ENCODE results near the gene WHRN. TPM values are rescaled to one million over a fixed set of nuclear protein-coding genes. Genes with fewer than 3 reads are reported as not detected.

Gene WHRN
- total RNA-seq, 1 donor from 2014 or later = 3.1 TPM

- Histone ChIP-seq H3K4me1 (peaks cover 43% of the 10 kb centered on the region), H3K36me3 (peaks cover 75% of the 10 kb centered on the region), H3K4me3 (no peak overlapping the region), H3K9me3 (no peaks in the 10 kb centered on the region), H3K27ac (peak overlapping the region; percentile 61), H3K27me3 (no peaks in the 10 kb centered on the region)
- TF ChIP-seq CTCF (IDR thresholded peaks at IDR 0.05) = no peak
- intact Hi-C loops (cut with DNase I) = no loop called here
- no peak for DNase-seq
- ATAC-seq = no peak
These were observed 140.1 kb downstream of the WHRN start for GRCh38 chr9:114365194-114365593.

- H3K9me3 ChIP-seq = no peaks in the 10 kb centered on the region
- H3K27me3 ChIP-seq = no peaks in the 10 kb centered on the region
- H3K36me3 ChIP-seq = peaks cover 78% of the 10 kb centered on the region
- no peak for TF ChIP-seq CTCF (IDR thresholded peaks at IDR 0.05)
- intact Hi-C loops (cut with DNase I) = no loop called here
- DNase-seq (peak; percentile 25), ATAC-seq (peak; percentile 40)
- peak overlapping the region; percentile 61 for H3K27ac ChIP-seq
- peaks cover 43% of the 10 kb centered on the region for H3K4me1 ChIP-seq
- no peak overlapping the region for H3K4me3 ChIP-seq
These were observed 140.9 kb downstream of the WHRN start for GRCh38 chr9:114364134-114365041.

- no peak for TF ChIP-seq CTCF (IDR thresholded peaks at IDR 0.05)
- no peaks in the 10 kb centered on the region for H3K27me3 ChIP-seq
- H3K36me3 ChIP-seq = peaks cover 84% of the 10 kb centered on the region
These were observed 141.8 kb downstream of the WHRN start for GRCh38 chr9:114363424-114363823.

GRCh38 chr9:114362394-114362793 is 142.9 kb downstream of the WHRN start:
- peak; percentile 53 for DNase-seq
- Histone ChIP-seq H3K36me3 (peaks cover 84% of the 10 kb centered on the region), H3K27ac (no peak overlapping the region), H3K27me3 (no peaks in the 10 kb centered on the region), H3K4me1 (peaks cover 39% of the 10 kb centered on the region), H3K9me3 (no peaks in the 10 kb centered on the region), H3K4me3 (no peak overlapping the region)
- ATAC-seq = no peak
- intact Hi-C loops (cut with DNase I) = no loop called here
- TF ChIP-seq CTCF (IDR thresholded peaks at IDR 0.05) = no peak

More at GRCh38 chr9:114363424-114363823, 141.8 kb downstream of the WHRN start:
- Histone ChIP-seq H3K27ac (peak overlapping the region; percentile 61), H3K9me3 (no peaks in the 10 kb centered on the region), H3K4me3 (no peak overlapping the region), H3K4me1 (peaks cover 43% of the 10 kb centered on the region)
- DNase-seq = peak; percentile 2
- ATAC-seq = no peak
- intact Hi-C loops (cut with DNase I) = no loop called here

GRCh38 chr9:114361542-114361941 is 143.7 kb downstream of the WHRN start:
- Histone ChIP-seq H3K9me3 (no peaks in the 10 kb centered on the region), H3K27me3 (no peaks in the 10 kb centered on the region), H3K4me3 (no peak overlapping the region), H3K36me3 (peaks cover 87% of the 10 kb centered on the region), H3K4me1 (peaks cover 31% of the 10 kb centered on the region), H3K27ac (no peak overlapping the region)
- DNase-seq (peak; percentile 43), ATAC-seq (no peak)
- intact Hi-C loops (cut with DNase I) = no loop called here
- no peak for TF ChIP-seq CTCF (IDR thresholded peaks at IDR 0.05)
